Measurements from ENCODE around the gene BLVRB. TPM values are rescaled to one million over a fixed set of nuclear protein-coding genes. Genes with fewer than 3 reads are reported as not detected.
A peak's percentile ranks its signal among the peaks of the same experiment; 100 is the strongest.

Gene BLVRB
- total and polyA plus RNA-seq, 7 donors = 115 to 232 (median 197) TPM

- TF ChIP-seq EP300 (IDR thresholded peaks at IDR 0.05) (no peak), POLR2A (IDR thresholded peaks at IDR 0.05) (no peak), CTCF (IDR thresholded peaks at IDR 0.05) (no peak), POLR2AphosphoS5 (IDR thresholded peaks at IDR 0.05) (no peak)
- WGBS, 2 donors = 5 to 6% methylated on average over 87 of the region's 87 CpGs
- peak within 1 kb of the TSS; percentile 79 to 96 (median 87) for H3K27ac ChIP-seq
- H3K4me1 ChIP-seq = peaks cover 0 to 37% (median 35%) of the 10 kb centered on the region in 4 donors
- intact Hi-C loops (cut with DNase I) = loop anchor here (1.0 to 5.0 kb wide), 5 partner anchors 47 to 135 kb away; partner anchors contain the start of genes C19orf47, LTBP4 and PLD3
- no peaks in the 10 kb centered on the region for H3K36me3 ChIP-seq
- no peaks in the 10 kb centered on the region for H3K27me3 ChIP-seq
- peak; percentile 68 for DNase-seq
- no peaks in the 10 kb centered on the region for H3K9me3 ChIP-seq
- H3K4me3 ChIP-seq = peak within 1 kb of the TSS; percentile 27 to 75 (median 62)
These were observed 1.6 kb upstream of the BLVRB start, which contains the start of gene SPTBN4 for GRCh38 chr19:40466985-40467734. Gene SPTBN4 (plus strand): TSS chr19:40467001. CDS start chr19:40472622, 5,621 bp downstream.

GRCh38 chr19:40466219-40466984 lies 857 bp upstream of the BLVRB start:
- DNase-seq = peak; percentile 76
- peak overlapping the region; percentile 79 to 96 (median 87) for H3K27ac ChIP-seq
- peaks cover 0 to 40% (median 36%) of the 10 kb centered on the region in 4 donors for H3K4me1 ChIP-seq
- H3K36me3 ChIP-seq = no peaks in the 10 kb centered on the region
- 3 to 15% methylated on average over 48 of the region's 48 CpGs for WGBS, 2 donors
- intact Hi-C loops (cut with DNase I) = loop anchor here (2.0 to 5.0 kb wide), 4 partner anchors 61 to 136 kb away; partner anchors contain the start of genes C19orf47, LTBP4 and PLD3
- H3K9me3 ChIP-seq = no peaks in the 10 kb centered on the region
- no peaks in the 10 kb centered on the region for H3K27me3 ChIP-seq
- H3K4me3 ChIP-seq = peak overlapping the region; percentile 27 to 75 (median 62)
- TF ChIP-seq POLR2AphosphoS5 (IDR thresholded peaks at IDR 0.05) (no peak), CTCF (IDR thresholded peaks at IDR 0.05) (no peak), POLR2A (IDR thresholded peaks at IDR 0.05) (no peak), EP300 (IDR thresholded peaks at IDR 0.05) (no peak)

- Histone ChIP-seq H3K9me3 (no peaks in the 10 kb centered on the region), H3K27ac (peak overlapping the region; percentile 88 to 96 (median 92)), H3K4me3 (peak overlapping the region; percentile 59 to 87 (median 70)), H3K4me1 (peaks cover 0 to 46% (median 36%) of the 10 kb centered on the region in 4 donors), H3K36me3 (no peaks in the 10 kb centered on the region), H3K27me3 (no peaks in the 10 kb centered on the region)
- DNase-seq = no peak
- intact Hi-C loops (cut with DNase I) = loop anchor here (2.0 to 5.0 kb wide), 4 partner anchors 20 to 137 kb away; partner anchors contain the start of genes LTBP4 and SERTAD3
- TF ChIP-seq POLR2A (IDR thresholded peaks at IDR 0.05) (no peak), POLR2AphosphoS5 (IDR thresholded peaks at IDR 0.05) (no peak), EP300 (IDR thresholded peaks at IDR 0.05) (no peak), CTCF (IDR thresholded peaks at IDR 0.05) (no peak)
- 10 to 13% methylated on average over 11 of the region's 11 CpGs for WGBS, 2 donors
These were observed 454 bp downstream of the BLVRB start for GRCh38 chr19:40465025-40465556.
